ENCODE data around the gene HEXB. TPM values are rescaled to one million over a fixed set of nuclear protein-coding genes. Genes with fewer than 3 reads are reported as not detected.

The HEXB gene
- total and polyA plus RNA-seq, 2 of the 13 experiments (the other 11 are each of a cell fraction or from before 2014, with no cell fraction given): 100 to 104 TPM

DNA sequence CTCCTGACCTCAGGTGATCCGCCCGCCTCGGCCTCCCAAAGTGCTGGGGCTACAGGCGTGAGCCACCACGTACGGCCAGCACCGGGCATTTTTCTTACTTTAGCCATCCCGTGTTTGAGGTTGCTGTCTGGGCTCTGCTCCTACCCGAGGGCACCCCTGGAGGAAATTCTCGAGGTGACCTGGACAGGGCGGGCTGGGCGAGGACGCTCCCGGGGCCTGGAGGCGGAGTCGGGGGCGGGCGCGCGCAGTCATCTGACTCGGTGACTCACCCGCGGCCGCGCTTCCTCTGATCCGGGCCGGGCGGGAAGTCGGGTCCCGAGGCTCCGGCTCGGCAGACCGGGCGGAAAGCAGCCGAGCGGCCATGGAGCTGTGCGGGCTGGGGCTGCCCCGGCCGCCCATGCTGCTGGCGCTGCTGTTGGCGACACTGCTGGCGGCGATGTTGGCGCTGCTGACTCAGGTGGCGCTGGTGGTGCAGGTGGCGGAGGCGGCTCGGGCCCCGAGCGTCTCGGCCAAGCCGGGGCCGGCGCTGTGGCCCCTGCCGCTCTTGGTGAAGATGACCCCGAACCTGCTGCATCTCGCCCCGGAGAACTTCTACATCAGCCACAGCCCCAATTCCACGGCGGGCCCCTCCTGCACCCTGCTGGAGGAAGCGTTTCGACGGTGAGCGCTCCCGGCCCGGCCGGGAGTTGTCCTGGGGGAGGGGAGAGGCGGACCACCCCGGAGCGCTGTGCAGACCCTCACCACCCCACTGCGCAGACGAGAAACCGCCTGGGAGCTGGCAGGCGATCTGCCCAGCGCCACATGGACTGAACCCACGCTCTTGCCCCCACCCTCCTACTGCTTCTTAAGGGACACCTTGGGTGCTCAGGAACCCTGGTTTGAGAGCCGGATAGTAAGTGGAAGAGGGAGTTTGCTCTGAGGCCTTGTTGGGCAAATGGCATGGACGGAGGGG, at the start of gene HEXB (continued):
- TF ChIP-seq, protein P1, sequence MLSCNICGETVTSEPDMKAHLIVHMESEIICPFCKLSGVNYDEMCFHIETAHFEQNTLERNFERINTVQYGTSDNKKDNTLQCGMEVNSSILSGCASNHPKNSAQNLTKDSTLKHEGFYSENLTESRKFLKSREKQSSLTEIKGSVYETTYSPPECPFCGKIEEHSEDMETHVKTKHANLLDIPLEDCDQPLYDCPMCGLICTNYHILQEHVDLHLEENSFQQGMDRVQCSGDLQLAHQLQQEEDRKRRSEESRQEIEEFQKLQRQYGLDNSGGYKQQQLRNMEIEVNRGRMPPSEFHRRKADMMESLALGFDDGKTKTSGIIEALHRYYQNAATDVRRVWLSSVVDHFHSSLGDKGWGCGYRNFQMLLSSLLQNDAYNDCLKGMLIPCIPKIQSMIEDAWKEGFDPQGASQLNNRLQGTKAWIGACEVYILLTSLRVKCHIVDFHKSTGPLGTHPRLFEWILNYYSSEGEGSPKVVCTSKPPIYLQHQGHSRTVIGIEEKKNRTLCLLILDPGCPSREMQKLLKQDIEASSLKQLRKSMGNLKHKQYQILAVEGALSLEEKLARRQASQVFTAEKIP (CRISPR knock-in tag; IDR thresholded peaks at IDR 0.05; ENCODE audit: borderline replicate concordance): no peak
- TF ChIP-seq RAD51 (IDR thresholded peaks at IDR 0.05; ENCODE audit: borderline replicate concordance): no peak
- no peak for TF ChIP-seq IKZF1 (IDR thresholded peaks at IDR 0.05)
- no peak for TF ChIP-seq ZNF263 (CRISPR knock-in tag; IDR thresholded peaks at IDR 0.05)
- TF ChIP-seq ZNF569 (CRISPR knock-in tag; IDR thresholded peaks at IDR 0.05; ENCODE audit: borderline replicate concordance): no peak
- TF ChIP-seq, protein P2, sequence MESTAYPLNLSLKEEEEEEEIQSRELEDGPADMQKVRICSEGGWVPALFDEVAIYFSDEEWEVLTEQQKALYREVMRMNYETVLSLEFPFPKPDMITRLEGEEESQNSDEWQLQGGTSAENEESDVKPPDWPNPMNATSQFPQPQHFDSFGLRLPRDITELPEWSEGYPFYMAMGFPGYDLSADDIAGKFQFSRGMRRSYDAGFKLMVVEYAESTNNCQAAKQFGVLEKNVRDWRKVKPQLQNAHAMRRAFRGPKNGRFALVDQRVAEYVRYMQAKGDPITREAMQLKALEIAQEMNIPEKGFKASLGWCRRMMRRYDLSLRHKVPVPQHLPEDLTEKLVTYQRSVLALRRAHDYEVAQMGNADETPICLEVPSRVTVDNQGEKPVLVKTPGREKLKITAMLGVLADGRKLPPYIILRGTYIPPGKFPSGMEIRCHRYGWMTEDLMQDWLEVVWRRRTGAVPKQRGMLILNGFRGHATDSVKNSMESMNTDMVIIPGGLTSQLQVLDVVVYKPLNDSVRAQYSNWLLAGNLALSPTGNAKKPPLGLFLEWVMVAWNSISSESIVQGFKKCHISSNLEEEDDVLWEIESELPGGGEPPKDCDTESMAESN (CRISPR knock-in tag; conservative IDR thresholded peaks at IDR 0.05): peak; percentile 68; the same call in 1 of the 2 replicates
- TF ChIP-seq HNRNPH1 (optimal IDR thresholded peaks at IDR 0.05; ENCODE audit: low read depth, low read length): no peak
- no peak for TF ChIP-seq SIN3B (IDR thresholded peaks at IDR 0.05; ENCODE audit: low read length)
- TF ChIP-seq NFYB (CRISPR knock-in tag; IDR thresholded peaks at IDR 0.05): no peak
- TF ChIP-seq STAG1 (CRISPR knock-in tag; IDR thresholded peaks at IDR 0.05): no peak; the same call in 1 of the 2 replicates
- TF ChIP-seq, protein P3, sequence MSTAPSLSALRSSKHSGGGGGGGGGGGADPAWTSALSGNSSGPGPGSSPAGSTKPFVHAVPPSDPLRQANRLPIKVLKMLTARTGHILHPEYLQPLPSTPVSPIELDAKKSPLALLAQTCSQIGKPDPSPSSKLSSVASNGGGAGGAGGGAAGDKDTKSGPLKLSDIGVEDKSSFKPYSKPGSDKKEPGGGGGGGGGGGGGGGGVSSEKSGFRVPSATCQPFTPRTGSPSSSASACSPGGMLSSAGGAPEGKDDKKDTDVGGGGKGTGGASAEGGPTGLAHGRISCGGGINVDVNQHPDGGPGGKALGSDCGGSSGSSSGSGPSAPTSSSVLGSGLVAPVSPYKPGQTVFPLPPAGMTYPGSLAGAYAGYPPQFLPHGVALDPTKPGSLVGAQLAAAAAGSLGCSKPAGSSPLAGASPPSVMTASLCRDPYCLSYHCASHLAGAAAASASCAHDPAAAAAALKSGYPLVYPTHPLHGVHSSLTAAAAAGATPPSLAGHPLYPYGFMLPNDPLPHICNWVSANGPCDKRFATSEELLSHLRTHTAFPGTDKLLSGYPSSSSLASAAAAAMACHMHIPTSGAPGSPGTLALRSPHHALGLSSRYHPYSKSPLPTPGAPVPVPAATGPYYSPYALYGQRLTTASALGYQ (CRISPR knock-in tag; IDR thresholded peaks at IDR 0.05): peak; percentile 44; the same call in 1 of the 2 replicates
- TF ChIP-seq BHLHE40 (IDR thresholded peaks at IDR 0.05; ENCODE audit: low read length): no peak
- TF ChIP-seq RBAK (CRISPR knock-in tag; IDR thresholded peaks at IDR 0.05): no peak
- TF ChIP-seq TOPORS (CRISPR knock-in tag; IDR thresholded peaks at IDR 0.05): no peak; the same call in 1 of the 2 replicates
- TF ChIP-seq ZFP62 (CRISPR knock-in tag; IDR thresholded peaks at IDR 0.05): no peak
- no peak for TF ChIP-seq PAX8 (CRISPR knock-in tag; IDR thresholded peaks at IDR 0.05; ENCODE audit: borderline replicate concordance)
- TF ChIP-seq ZNF775 (CRISPR knock-in tag; IDR thresholded peaks at IDR 0.05; ENCODE audit: borderline replicate concordance): no peak
- TF ChIP-seq, protein P4, sequence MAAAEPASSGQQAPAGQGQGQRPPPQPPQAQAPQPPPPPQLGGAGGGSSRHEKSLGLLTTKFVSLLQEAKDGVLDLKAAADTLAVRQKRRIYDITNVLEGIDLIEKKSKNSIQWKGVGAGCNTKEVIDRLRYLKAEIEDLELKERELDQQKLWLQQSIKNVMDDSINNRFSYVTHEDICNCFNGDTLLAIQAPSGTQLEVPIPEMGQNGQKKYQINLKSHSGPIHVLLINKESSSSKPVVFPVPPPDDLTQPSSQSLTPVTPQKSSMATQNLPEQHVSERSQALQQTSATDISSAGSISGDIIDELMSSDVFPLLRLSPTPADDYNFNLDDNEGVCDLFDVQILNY (CRISPR knock-in tag; conservative IDR thresholded peaks at IDR 0.05): peak; percentile 52; the same call in 1 of the 2 replicates
- no peak for TF ChIP-seq KLF13 (CRISPR knock-in tag; IDR thresholded peaks at IDR 0.05)
- TF ChIP-seq ZNF773 (CRISPR knock-in tag; IDR thresholded peaks at IDR 0.05; ENCODE audit: borderline replicate concordance): no peak
- TF ChIP-seq ATM (IDR thresholded peaks at IDR 0.05; ENCODE audit: borderline replicate concordance): no peak

Data from HepG2 (cell line).